Right lobe of liver (tissue), 6 donors: ENCODE data around the gene RAC2. TPM values are rescaled to one million over a fixed set of nuclear protein-coding genes. Genes with fewer than 3 reads are reported as not detected.

Experiments used
- ATAC-seq, 4 donors: fragments of 200-7000 bp; cut with Tn5 transposase; one replicate each; pipeline ENCODE4 v1.9.1; 2020; ENCODE audit warnings: mild to moderate bottlenecking in 4 of 4, moderate library complexity in 4 of 4
- DNase-seq, 3 donors: peaks; one replicate each; pipeline ENCODE4 v3.0.0-alpha.2; 2020
- H3K27ac ChIP-seq, 3 donors: fragments of 200-600 bp; one replicate each; pipeline ENCODE4 v1.8.0; 2022
- H3K27me3 ChIP-seq, 2 donors: fragments of 200-600 bp; one replicate each; pipeline ENCODE4 v1.8.0; 2022
- H3K36me3 ChIP-seq, 4 donors: fragments of 200-600 bp; sonication (generic) in 1 of 4; one replicate each; pipeline versions ENCODE4 v1.5.1 to v1.8.0; 2017 to 2022; ENCODE audit warnings: control low read depth in 1 of 4
- H3K4me1 ChIP-seq, 4 donors: fragments of 200-600 bp; sonication (generic) in 1 of 4; one replicate each; pipeline versions ENCODE4 v1.5.1 to v1.8.0; 2017 to 2022; ENCODE audit warnings: control low read depth in 1 of 4
- H3K4me3 ChIP-seq, 3 donors: fragments of 200-600 bp; one replicate each; pipeline ENCODE4 v1.8.0; 2022
- H3K9me3 ChIP-seq, 4 donors: fragments of 200-600 bp; sonication (generic) in 1 of 4; one replicate each; pipeline versions ENCODE4 v1.5.1 to v1.8.0; 2017 to 2022; ENCODE audit warnings: control low read depth in 1 of 4
- CTCF ChIP-seq, 4 donors: fragments of 200-600 bp in 3 of 4; fragments of 450-650 bp in 1 of 4; IDR thresholded peaks; one replicate each; pipeline versions ENCODE4 v1.5.1 to v1.8.0; 2016 to 2022; ENCODE audit warnings: antibody characterized with exemption in 4 of 4, mild to moderate bottlenecking in 2 of 4
- POLR2A ChIP-seq: fragments of 450-650 bp; IDR thresholded peaks from one replicate; pipeline ENCODE4 v1.6.1; 2017; ENCODE audit warnings: antibody characterized with exemption, mild to moderate bottlenecking
- WGBS: methylation state at CpG from one replicate; pipeline ENCODE4 v1.1.6; 2018; ENCODE audit warnings: low coverage, low lambda C conversion rate; ENCODE audit not compliant: insufficient coverage; ENCODE audit errors: missing lambda C conversion rate; 5-methylcytosine and 5-hydroxymethylcytosine counted together
- intact Hi-C, 2 donors: fragments of 100-400 bp; cut with DNase I; formaldehyde crosslinking; loops; one replicate each; pipeline versions ENCODE4 v1.11.2 to v1.14.1; 2022
- total RNA-seq, 6 experiments: library from RNA; depleted of rRNA in 2 of 6; stranded (reverse); fragments of >200 nt in 2 of 6; fragmentation: NEBNext Ultra II Directional in 3 of 6; extraction: Animal tissue kit (Norgen Biotek cat#: 25700) in 3 of 6; gene quantifications; one replicate each; pipeline versions ENCODE4 v1.1.0 to v1.2.4, GENCODE V29; 2016 to 2023
- donor health status: DM: no; HTN: yes; CAD: no.
- donor health status: DM: no; HTN: no; CAD: no.
- donor health status: DM: no; HTN: no; CAD: no.
- donor health status: DM: no; HTN: yes; CAD: no.
- donor health status: DM: no; HTN: yes; CAD: no.

Gene RAC2
- total RNA-seq, 6 experiments from 2014 or later: 3.4 to 12.9 (median 6.5) TPM

- intact Hi-C loops: no loop called here
- ATAC-seq (no peak), DNase-seq (no peak)
- WGBS: 36% methylated on average over 5 of the region's 5 CpGs
- no peak overlapping the region for H3K4me3 ChIP-seq
- TF ChIP-seq POLR2A: no peak
- no peak for TF ChIP-seq CTCF (IDR thresholded peaks at IDR 0.05)
- no peaks in the 10 kb centered on the region for H3K4me1 ChIP-seq
- no peaks in the 10 kb centered on the region for H3K9me3 ChIP-seq
- H3K27me3 ChIP-seq: no peaks in the 10 kb centered on the region
- no peaks in the 10 kb centered on the region for H3K36me3 ChIP-seq
- no peak overlapping the region for H3K27ac ChIP-seq
These were observed 34.2 kb upstream of the RAC2 start for GRCh38 chr22:37278261-37278660.

- WGBS: 56% methylated on average over 7 of the region's 11 CpGs
- no peaks in the 10 kb centered on the region for H3K9me3 ChIP-seq
- DNase-seq: no peak
- no peaks in the 10 kb centered on the region for H3K36me3 ChIP-seq
- H3K27ac ChIP-seq: no peak overlapping the region
- no peaks in the 10 kb centered on the region for H3K27me3 ChIP-seq
- H3K4me1 ChIP-seq: no peaks in the 10 kb centered on the region
- TF ChIP-seq CTCF (IDR thresholded peaks at IDR 0.05) (no peak), POLR2A (no peak)
- no peak for ATAC-seq
- intact Hi-C loops: no loop called here
- no peak overlapping the region for H3K4me3 ChIP-seq
These were observed 33.3 kb upstream of the RAC2 start for GRCh38 chr22:37277384-37277783.

GRCh38 chr22:37276776-37277175 lies 32.7 kb upstream of the RAC2 start:
- no peak overlapping the region for H3K27ac ChIP-seq
- TF ChIP-seq CTCF (IDR thresholded peaks at IDR 0.05): no peak
- TF ChIP-seq POLR2A: no peak
- no peaks in the 10 kb centered on the region for H3K27me3 ChIP-seq
- WGBS: 66% methylated on average over 2 of the region's 2 CpGs
- DNase-seq (peak in 2 of 3 donors; percentile 17 to 35), ATAC-seq (peak in 1 of 4 donors; percentile 13)
- H3K9me3 ChIP-seq: no peaks in the 10 kb centered on the region
- H3K4me3 ChIP-seq: no peak overlapping the region
- no peaks in the 10 kb centered on the region for H3K36me3 ChIP-seq
- intact Hi-C loops: no loop called here
- H3K4me1 ChIP-seq: no peaks in the 10 kb centered on the region

GRCh38 chr22:37275622-37276021 lies 31.6 kb upstream of the RAC2 start:
- ATAC-seq (no peak), DNase-seq (no peak)
- no peaks in the 10 kb centered on the region for H3K27me3 ChIP-seq

More at GRCh38 chr22:37275622-37276021, 31.6 kb upstream of the RAC2 start:
- no peaks in the 10 kb centered on the region for H3K36me3 ChIP-seq
- 50% methylated on average over 4 of the region's 5 CpGs for WGBS
- intact Hi-C loops: no loop called here
- H3K27ac ChIP-seq: no peak overlapping the region
- no peak overlapping the region for H3K4me3 ChIP-seq
- TF ChIP-seq CTCF (IDR thresholded peaks at IDR 0.05) (no peak), POLR2A (no peak)
- H3K9me3 ChIP-seq: no peaks in the 10 kb centered on the region
- no peaks in the 10 kb centered on the region for H3K4me1 ChIP-seq
